AG09309 (cell line): Measurements from ENCODE around the gene LSP1.

Experiments
- DNase-seq: peaks from one replicate; pipeline ENCODE4 v3.0.0-alpha.2; 2010; ENCODE audit warnings: low read depth
- H3K4me3 ChIP-seq: 2 replicates; pipeline ENCODE4 v1.5.1; 2011; ENCODE audit warnings: mild to moderate bottlenecking, low read depth, low read length, moderate library complexity; ENCODE audit not compliant: control insufficient read depth
- CTCF ChIP-seq: IDR thresholded peaks from 2 replicates; pipeline ENCODE4 v1.5.1; 2011; ENCODE audit warnings: mild to moderate bottlenecking, low read depth, low read length, inconsistent platforms; ENCODE audit not compliant: insufficient read depth, control insufficient read depth; ENCODE audit errors: missing control alignments

LSP1 gene

GRCh38 chr11:1837171-1838076, 15.5 kb upstream of the LSP1 start:
- no peak overlapping the region for H3K4me3 ChIP-seq
- peak; percentile 94 for TF ChIP-seq CTCF
- no peak for DNase-seq

- no peak for TF ChIP-seq CTCF
- H3K4me3 ChIP-seq: no peak overlapping the region
- no peak for DNase-seq
Measured at GRCh38 chr11:1838077-1838425, 14.8 kb upstream of the LSP1 start.

- no peak within 1 kb of the TSS for H3K4me3 ChIP-seq
- no peak for TF ChIP-seq CTCF
Measured at GRCh38 chr11:1838426-1839144, 14.3 kb upstream of the LSP1 start, which contains the start of gene TNNI2. TSS of gene TNNI2 (plus strand) at chr11:1838981. CDS start at chr11:1839697, 716 bp downstream.

GRCh38 chr11:1839204-1839923, 13.5 kb upstream of the LSP1 start:
- no peak for TF ChIP-seq CTCF
- H3K4me3 ChIP-seq: no peak overlapping the region
- no peak for DNase-seq

More at GRCh38 chr11:1838426-1839144, 14.3 kb upstream of the LSP1 start, which contains the start of gene TNNI2:
- no peak for DNase-seq

- DNase-seq: no peak
- TF ChIP-seq CTCF: no peak
- H3K4me3 ChIP-seq: no peak overlapping the region
Measured at GRCh38 chr11:1839924-1840779, 12.7 kb upstream of the LSP1 start.

- DNase-seq: no peak
- H3K4me3 ChIP-seq: no peak overlapping the region
- TF ChIP-seq CTCF: no peak
Measured at GRCh38 chr11:1840780-1841480, 12.0 kb upstream of the LSP1 start.
